Muscle layer of colon (tissue), 2 donors: Measurements from ENCODE around the gene MORF4L1.
"Not testable (repeated sequence)": the region's sequence is repeated elsewhere in the genome, so short reads cannot be mapped to it uniquely, and the experiment has no call there.

Source experiments
- H3K27ac ChIP-seq: one replicate; pipeline ENCODE4 v1.7.0; 2013; ENCODE audit warnings: low read depth, mild to moderate bottlenecking, low read length, moderate library complexity
- H3K27me3 ChIP-seq, 2 donors: one replicate each; pipeline ENCODE4 v1.7.0; 2013; ENCODE audit warnings: low read length in 2 of 2, mild to moderate bottlenecking in 2 of 2; ENCODE audit not compliant: insufficient read depth in 2 of 2, control insufficient read depth in 1 of 2
- H3K36me3 ChIP-seq: one replicate; pipeline ENCODE4 v1.7.0; 2013; ENCODE audit warnings: mild to moderate bottlenecking, low read length; ENCODE audit not compliant: insufficient read depth
- H3K4me1 ChIP-seq: one replicate; pipeline ENCODE4 v1.7.0; 2013; ENCODE audit warnings: mild to moderate bottlenecking, low read length; ENCODE audit not compliant: insufficient read depth
- H3K4me3 ChIP-seq, 2 donors: one replicate each; pipeline ENCODE4 v1.7.0; 2013; ENCODE audit warnings: low read length in 2 of 2, low read depth in 1 of 2, mild to moderate bottlenecking in 1 of 2, moderate library complexity in 1 of 2
- H3K9ac ChIP-seq: one replicate; pipeline ENCODE4 v1.7.0; 2013; ENCODE audit warnings: low read length
- H3K9me3 ChIP-seq: one replicate; pipeline ENCODE4 v1.7.0; 2013; ENCODE audit warnings: mild to moderate bottlenecking, low read length
- donor health status: abdominal sarcoma.
- donor health status: Adenocarcinoma of cecum.

The MORF4L1 gene

GRCh38 chr15:78921517-78921916 lies 48.8 kb downstream of the MORF4L1 start:
- Histone ChIP-seq H3K4me3 (no peak overlapping the region), H3K9me3 (no peaks in the 10 kb centered on the region), H3K4me1 (peaks cover 14% of the 10 kb centered on the region), H3K27ac (no peak overlapping the region), H3K27me3 (no peaks in the 10 kb centered on the region), H3K9ac (no peak overlapping the region), H3K36me3 (peaks cover 39% of the 10 kb centered on the region)

DNA sequence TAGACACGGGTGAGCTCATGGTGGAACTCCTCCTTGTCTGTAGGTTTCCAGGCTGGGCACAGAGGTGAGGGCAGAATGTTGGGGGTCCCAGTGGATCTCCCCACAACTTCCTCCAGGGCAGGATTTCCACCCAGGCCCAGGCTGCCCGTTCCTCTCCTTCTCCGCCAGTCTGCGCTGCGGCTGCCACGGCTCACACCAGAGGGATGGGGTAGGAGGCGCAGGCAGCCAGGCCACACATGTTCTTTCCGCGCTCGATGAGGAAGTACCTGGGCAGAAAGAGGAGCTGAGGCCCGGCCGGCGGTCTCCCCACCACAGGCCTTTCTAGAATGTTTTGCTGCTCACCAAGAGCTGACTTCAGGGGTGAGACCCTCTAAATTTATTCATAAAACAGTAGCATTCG lies 49.2 kb downstream of the MORF4L1 start:
- Histone ChIP-seq H3K27ac (no peak overlapping the region), H3K27me3 (no peaks in the 10 kb centered on the region), H3K4me3 (no peak overlapping the region), H3K9ac (no peak overlapping the region), H3K9me3 (no peaks in the 10 kb centered on the region), H3K36me3 (peaks cover 40% of the 10 kb centered on the region), H3K4me1 (peaks cover 10% of the 10 kb centered on the region)

DNA sequence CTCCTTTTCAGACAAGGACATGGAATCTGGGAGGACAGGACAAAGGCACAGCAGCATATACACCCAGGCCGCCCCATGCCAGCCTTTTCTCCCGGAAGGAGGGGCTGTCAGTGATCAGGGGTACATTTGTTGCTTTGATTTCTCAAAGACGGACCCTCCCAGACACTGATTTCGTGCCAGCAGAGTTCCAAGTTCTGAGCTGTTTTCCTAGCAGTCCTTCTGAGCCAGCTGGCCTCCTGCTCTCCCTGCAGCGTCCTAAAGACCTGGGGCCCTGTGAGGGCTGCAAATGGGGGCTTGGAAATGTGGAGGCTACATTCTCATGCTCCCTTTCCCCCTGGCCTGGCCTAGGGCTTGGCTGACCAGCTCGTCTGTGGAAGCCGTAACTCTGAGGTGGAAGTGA lies 49.8 kb downstream of the MORF4L1 start:
- Histone ChIP-seq H3K27me3 (no peaks in the 10 kb centered on the region), H3K27ac (no peak overlapping the region), H3K4me1 (peaks cover 4% of the 10 kb centered on the region), H3K36me3 (peaks cover 46% of the 10 kb centered on the region), H3K9me3 (no peaks in the 10 kb centered on the region), H3K4me3 (no peak overlapping the region), H3K9ac (no peak overlapping the region)

DNA sequence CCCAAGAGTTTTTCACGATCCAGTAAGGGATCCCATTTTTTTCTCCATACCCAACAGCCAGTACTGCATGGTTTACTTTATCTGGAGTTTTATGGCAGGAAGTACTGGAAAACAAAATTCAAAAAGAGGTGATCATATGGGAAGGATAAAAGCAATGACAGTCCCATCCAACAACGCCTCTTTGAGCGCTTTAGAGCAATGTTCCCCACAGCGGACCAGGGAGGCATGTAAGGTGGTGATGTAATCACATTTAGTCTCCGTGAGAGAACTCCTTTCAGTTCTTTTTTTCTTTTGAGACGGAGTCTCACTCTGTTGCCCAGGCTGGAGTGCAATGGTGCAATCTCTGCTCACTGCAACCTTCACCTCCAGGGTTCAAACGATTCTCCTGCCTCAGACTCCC lies 50.3 kb downstream of the MORF4L1 start:
- Histone ChIP-seq H3K27me3 (no peaks in the 10 kb centered on the region), H3K27ac (no peak overlapping the region), H3K9me3 (no peaks in the 10 kb centered on the region), H3K4me1 (no peaks in the 10 kb centered on the region), H3K4me3 (no peak overlapping the region), H3K36me3 (peaks cover 50% of the 10 kb centered on the region), H3K9ac (no peak overlapping the region)

DNA sequence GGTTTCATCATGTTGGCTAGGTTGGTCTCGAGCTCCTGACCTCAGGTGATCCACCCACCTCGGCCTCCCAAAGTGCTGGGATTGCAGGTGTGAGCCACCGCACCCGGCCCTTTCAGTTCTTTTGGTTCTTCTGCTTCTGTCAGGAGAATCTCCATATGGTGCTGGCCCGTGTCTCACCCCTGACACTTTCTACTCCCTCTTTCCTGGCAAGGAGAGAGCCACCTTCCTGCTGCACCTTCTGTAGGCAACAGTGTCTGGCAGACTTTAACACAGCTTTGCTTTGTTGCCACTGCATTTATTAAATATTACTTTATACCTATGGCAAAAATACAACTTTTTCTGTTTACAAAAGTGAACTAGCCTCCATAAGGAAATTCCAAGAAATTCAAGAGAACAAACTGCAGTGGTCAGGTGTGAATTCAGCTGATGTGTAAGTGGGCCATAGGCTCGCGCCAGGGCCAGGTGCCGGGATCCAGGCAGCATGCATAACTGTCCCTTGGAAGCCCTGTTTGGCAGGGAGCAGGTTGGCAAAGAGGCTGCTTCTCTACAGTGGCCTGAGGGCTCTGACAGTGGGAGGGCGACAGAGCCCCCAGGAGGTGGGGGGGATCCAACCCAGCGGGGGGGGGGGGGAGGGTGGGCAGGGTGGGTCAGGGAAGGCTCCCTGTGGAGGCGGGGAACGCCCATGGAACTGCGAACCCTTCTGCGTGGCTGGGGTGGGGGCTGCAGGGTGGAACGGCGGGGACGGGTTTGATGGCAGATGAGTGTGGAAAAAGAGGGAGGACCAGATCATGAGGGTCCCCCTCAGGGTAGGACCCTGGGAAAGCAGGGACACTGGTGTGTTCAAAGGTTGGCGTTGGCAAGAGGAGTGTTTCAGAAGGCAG lies 51.0 kb downstream of the MORF4L1 start:
- Histone ChIP-seq H3K36me3 (peaks cover 50% of the 10 kb centered on the region), H3K9ac (no peak overlapping the region), H3K27me3 (no peaks in the 10 kb centered on the region), H3K9me3 (no peaks in the 10 kb centered on the region), H3K27ac (no peak overlapping the region), H3K4me1 (no peaks in the 10 kb centered on the region), H3K4me3 (no peak overlapping the region)

DNA sequence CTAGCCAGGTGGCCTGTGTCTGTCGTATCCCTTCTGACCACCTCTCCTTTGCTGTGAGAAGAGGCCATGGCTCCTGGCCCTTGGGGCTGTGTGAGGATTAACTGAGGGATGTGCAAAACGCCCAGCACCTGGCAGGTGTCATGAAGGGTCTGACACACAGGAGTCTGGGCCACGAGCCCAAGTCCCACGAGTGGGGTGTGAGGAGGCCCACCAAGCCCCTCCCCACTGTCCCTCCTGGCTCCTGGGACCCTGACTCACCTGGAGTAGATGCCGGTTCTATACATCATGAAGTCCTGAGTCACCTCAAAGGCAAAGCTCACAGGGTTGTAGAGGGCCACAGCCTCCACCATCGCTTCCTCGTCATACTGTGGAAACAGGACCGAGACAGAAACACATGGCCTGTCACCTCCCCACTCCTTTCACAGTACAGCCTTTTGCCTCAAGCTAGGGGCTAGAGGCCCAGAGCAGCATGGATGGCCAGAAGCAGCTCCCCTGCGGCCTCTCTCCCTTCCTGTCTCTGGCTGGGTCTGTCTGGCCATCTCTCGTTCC lies 52.5 kb downstream of the MORF4L1 start:
- Histone ChIP-seq H3K27ac (no peak overlapping the region), H3K9me3 (no peaks in the 10 kb centered on the region), H3K36me3 (peaks cover 46% of the 10 kb centered on the region)

DNA sequence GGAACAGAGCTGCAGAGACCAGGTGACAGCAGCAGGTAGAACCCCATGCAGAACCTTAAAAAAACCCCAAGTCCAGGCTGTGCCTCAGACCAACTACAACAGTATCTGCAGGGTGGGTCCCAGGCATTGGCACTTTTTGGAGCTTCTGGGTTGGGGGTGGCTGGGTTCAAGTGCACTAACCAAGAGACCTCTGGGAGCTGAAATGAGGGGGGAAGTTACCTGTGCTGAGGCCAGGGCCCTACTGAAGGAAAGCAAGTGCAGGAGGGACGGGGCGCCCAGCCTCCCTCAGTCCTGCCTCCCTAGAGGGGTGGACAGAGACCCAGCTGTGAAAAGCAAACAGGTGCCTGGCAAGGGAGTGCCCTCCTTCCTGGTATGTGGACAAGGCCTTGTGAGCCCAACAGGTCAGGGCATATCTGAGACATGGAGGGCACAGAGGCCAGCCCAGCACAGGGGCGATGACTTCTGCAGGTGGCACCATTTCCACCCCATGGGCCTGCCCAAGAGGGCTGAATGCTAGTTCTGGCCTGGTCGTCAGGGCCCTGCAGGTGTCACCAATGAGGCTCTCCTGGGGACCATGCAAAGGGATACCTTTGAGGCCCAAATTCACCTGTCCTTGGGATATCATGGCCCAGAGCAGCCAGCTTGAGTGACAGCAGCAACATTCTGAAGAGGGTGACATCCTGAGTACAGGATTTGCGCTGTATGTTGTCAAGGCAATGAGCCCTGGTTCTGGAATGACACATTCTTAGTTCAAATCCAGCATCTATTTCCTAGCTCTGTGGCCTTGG lies 53.5 kb downstream of the MORF4L1 start:
- H3K36me3 ChIP-seq, result peaks cover 41% of the 10 kb centered on the region
- H3K27me3 ChIP-seq, result no peaks in the 10 kb centered on the region
- H3K4me1 ChIP-seq, result peaks cover 7% of the 10 kb centered on the region
- no peak overlapping the region for H3K27ac ChIP-seq
- H3K4me3 ChIP-seq, result no peak overlapping the region
- no peaks in the 10 kb centered on the region for H3K9me3 ChIP-seq
- H3K9ac ChIP-seq, result no peak overlapping the region

More for the DNA sequence above, 52.5 kb downstream of the MORF4L1 start:
- no peaks in the 10 kb centered on the region for H3K4me1 ChIP-seq
- no peak overlapping the region for H3K4me3 ChIP-seq
- no peaks in the 10 kb centered on the region for H3K27me3 ChIP-seq
- no peak overlapping the region for H3K9ac ChIP-seq

- peaks cover 30% of the 10 kb centered on the region for H3K36me3 ChIP-seq
- no peak overlapping the region for H3K27ac ChIP-seq
Observed at GRCh38 chr15:78927077-78927790, 54.5 kb downstream of the MORF4L1 start.

DNA sequence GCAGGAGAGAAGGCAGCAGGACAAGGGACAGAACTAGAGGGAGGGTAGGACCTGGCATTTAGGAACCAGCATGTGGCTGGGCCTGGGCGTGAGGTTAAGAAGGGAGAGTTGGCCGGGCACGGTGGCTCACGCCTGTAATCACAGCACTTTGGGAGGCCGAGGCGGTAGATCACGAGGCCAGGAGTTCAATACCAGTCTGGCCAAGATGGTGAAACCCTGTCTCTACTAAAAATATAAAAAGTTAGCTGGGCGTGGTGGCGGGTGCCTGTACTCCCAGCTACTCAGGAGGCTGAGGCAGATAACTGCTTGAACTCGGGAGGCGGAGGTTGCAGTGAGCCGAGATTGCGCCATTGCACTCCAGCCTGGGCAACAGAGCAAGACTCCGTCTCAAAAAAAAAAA lies 55.5 kb downstream of the MORF4L1 start:
- Histone ChIP-seq H3K36me3 (peaks cover 21% of the 10 kb centered on the region), H3K4me1 (peaks cover 11% of the 10 kb centered on the region)
- not testable (repeated sequence) for H3K9ac ChIP-seq, H3K4me3 ChIP-seq, H3K9me3 ChIP-seq, H3K27me3 ChIP-seq, H3K27ac ChIP-seq

More at GRCh38 chr15:78927077-78927790, 54.5 kb downstream of the MORF4L1 start:
- peaks cover 11% of the 10 kb centered on the region for H3K4me1 ChIP-seq
- no peaks in the 10 kb centered on the region for H3K27me3 ChIP-seq
- no peaks in the 10 kb centered on the region for H3K9me3 ChIP-seq
- no peak overlapping the region for H3K4me3 ChIP-seq
- H3K9ac ChIP-seq, result no peak overlapping the region

DNA sequence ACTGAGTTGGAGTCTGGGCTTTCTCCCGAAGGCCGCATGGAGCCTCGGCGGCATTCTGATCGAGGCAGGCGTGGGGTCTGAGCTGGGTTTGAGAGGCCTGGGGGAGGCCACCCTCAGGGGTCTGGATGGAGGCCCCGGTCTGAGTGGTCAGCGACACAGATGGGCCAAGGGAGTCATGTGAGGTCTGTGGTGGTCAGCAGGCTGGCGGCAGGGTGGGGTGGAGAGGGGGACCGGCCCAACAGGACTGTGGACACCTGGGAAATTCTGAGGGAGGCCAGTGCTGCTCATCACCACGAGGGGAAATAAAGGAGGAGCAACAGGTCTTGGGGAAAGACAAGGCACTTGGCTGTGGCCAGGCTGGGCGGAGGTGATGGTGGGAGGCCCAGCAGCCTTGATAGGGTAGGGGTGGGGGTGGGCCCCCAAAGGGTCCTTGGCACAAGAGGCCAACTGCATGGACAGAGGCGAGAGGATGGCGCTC lies 56.0 kb downstream of the MORF4L1 start:
- no peaks in the 10 kb centered on the region for H3K9me3 ChIP-seq
- H3K4me3 ChIP-seq, result no peak overlapping the region
- H3K27ac ChIP-seq, result no peak overlapping the region
- H3K27me3 ChIP-seq, result no peaks in the 10 kb centered on the region
- no peak overlapping the region for H3K9ac ChIP-seq
- peaks cover 18% of the 10 kb centered on the region for H3K36me3 ChIP-seq
- H3K4me1 ChIP-seq, result peaks cover 14% of the 10 kb centered on the region
